ENCODE data around the gene GNG11. TPM values are rescaled to one million over a fixed set of nuclear protein-coding genes. Genes with fewer than 3 reads are reported as not detected.

The GNG11 gene
- total RNA-seq = 10 to 100 TPM in 1 of 8 experiments, 1 to 10 TPM in 5, under 1 TPM in 2; 0.35 to 17.4 (median 1.4) TPM

DNA sequence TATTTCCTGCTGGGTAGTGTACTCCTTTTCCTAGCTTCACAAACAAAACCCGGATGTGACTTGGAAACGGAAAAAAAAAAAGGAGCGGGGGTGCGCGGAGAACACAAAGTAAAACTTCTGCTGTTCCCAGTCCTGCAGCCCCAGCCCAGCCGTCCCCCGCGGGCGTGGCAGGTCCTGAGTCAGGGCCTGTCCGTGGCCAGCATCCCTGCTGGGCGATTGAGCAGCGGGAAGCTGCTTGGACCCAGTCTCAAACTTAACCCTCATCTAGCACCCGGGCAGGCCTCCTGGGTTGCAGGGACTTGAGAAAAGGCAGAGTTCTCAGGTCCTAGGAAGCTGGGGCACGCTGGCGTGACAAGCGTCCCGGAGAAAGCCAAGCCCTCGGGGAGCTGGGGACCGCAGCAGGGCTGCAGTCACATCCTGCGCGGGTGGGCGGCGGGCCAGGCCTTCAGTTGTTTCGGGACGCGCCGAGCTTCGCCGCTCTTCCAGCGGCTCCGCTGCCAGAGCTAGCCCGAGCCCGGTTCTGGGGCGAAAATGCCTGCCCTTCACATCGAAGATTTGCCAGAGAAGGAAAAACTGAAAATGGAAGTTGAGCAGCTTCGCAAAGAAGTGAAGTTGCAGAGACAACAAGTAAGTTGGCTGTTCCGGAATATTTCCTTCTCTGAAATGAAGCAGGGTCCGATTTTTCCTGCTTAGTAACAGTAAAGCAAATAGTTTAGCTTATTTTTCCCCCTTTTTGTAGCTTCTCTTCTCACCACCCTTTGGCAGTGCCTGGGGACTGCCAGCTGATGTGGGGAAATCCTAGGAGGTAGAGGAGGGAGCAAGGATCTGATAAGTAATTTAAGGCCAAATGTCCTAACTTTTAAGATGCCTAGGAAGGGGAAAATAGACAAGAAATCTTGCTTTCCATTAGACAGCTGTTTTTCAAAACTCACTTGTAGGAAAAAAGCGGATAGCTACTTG is at the start of gene GNG11:
Gene GNG11 (plus strand): TSS at position 129 of the 960 bp plus-strand sequence. CDS start 403 bp downstream, at position 532.
- Histone ChIP-seq H3K27ac (no peak within 1 kb of the TSS), H3K4me3 (peak within 1 kb of the TSS; percentile 24 to 43 (median 29)), H3K4me1 (replicated peaks in 1 of 2) (no peaks in the 10 kb centered on the region)
- WGBS, 10 experiments = 0 to 20% (median 8%) methylated on average over 1 to 36 of the region's 39 CpGs
- in situ Hi-C loops (cut with MboI; ENCODE audit: low pct_unique_long_range_greater_than_20kb in 2 of 9, low sequenced_read_pairs in 9 of 9, unreplicated experiment in 9 of 9) = loop anchor here in 3 of 9 experiments (25.0 kb wide), 2 partner anchors 165 to 340 kb away; no protein-coding TSS in a partner anchor
- peak; percentile 91 to 99 (median 96) for ATAC-seq (replicated peaks in 6 of 8)

DNA sequence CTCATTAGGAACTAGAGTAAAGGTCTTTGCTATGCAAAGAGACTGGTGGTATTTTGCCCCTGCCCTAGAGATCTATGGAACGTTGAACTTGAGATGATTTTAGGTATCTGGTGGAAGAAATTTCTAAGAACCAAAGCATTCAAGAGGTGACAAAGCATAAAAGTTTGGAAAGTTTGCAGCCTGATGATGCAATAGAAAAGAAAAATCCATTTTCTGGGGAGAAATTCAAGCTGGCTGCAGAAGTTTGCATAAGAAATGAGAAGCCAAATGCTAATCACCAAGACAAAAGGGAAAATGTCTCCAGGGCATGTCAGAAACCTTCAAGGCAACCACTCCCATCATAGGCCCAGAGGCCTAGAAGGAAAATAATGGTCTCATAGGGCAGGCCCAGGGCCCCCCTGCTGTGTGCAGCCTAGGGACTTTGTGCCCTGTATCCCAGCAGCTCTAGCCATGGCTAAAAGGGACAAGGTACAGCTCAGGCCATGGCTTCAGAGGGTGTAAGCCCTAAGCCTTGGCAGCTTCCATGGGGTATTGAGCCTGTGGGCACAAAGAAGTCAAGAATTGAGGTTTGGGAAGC is 47.4 kb upstream of the GNG11 start:
- in situ Hi-C loops (cut with MboI; ENCODE audit: low pct_unique_long_range_greater_than_20kb in 2 of 9, low sequenced_read_pairs in 9 of 9, unreplicated experiment in 9 of 9) = no loop called here
- H3K4me3 ChIP-seq = no peak overlapping the region
- no peaks in the 10 kb centered on the region for H3K4me1 ChIP-seq (replicated peaks in 1 of 2)
- WGBS, 10 experiments = 10 to 86% (median 60%) methylated on average over 1 of the region's 1 CpG; no CpG with 5 or more reads in 1 of the 10 experiments
- H3K27ac ChIP-seq = no peak overlapping the region
- peak in 3 of 8 experiments; percentile 49 to 97 (median 97) for ATAC-seq (replicated peaks in 6 of 8)

DNA sequence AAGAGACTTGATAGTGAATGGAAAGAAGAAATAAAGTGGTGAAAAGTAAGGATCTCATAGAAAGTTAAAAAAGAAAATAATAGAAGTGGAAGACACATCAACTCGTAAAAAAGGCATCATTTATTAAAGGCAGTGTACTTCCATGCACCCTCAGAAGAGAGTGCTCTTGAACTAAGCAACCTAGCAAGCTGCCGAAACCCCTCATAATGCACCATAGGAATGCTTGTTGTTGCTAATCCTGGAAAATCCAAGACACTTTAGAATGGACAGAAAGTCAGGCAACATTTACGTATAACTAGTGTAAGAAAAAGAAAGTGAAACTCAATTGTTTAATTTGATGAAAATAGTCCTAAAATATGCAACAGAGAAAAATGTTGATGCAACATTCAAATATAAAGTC is 43.8 kb upstream of the GNG11 start:
- ATAC-seq (replicated peaks in 6 of 8) = no peak
- 58 to 96% (median 91%) methylated on average over 2 to 3 of the region's 3 CpGs; no CpG with 5 or more reads in 1 of the 10 experiments for WGBS, 10 experiments
- in situ Hi-C loops (cut with MboI; ENCODE audit: low pct_unique_long_range_greater_than_20kb in 2 of 9, low sequenced_read_pairs in 9 of 9, unreplicated experiment in 9 of 9) = no loop called here

DNA sequence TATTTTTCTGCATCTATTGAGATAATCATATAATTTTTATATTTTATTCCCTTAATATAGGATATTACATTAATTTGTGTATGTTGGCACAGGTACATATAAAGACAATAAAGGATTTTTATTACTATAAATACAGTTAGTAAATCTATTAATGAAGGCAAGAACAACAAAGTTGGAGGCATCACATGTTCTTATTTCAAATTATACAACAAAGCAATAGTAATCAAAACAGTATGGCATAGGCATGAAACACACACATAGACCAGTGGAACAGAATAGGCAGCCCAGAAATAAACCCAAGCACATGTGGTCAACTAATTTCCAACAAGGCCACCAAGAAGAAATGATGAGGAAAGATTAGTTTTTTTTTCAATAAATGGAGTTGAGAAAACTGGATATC is 42.2 kb upstream of the GNG11 start:
- ATAC-seq (replicated peaks in 6 of 8) = no peak
- H3K27ac ChIP-seq = no peak overlapping the region
- in situ Hi-C loops (cut with MboI; ENCODE audit: low pct_unique_long_range_greater_than_20kb in 2 of 9, low sequenced_read_pairs in 9 of 9, unreplicated experiment in 9 of 9) = no loop called here
- no peaks in the 10 kb centered on the region for H3K4me1 ChIP-seq (replicated peaks in 1 of 2)
- no peak overlapping the region for H3K4me3 ChIP-seq

More for the DNA sequence above, 43.8 kb upstream of the GNG11 start:
- Histone ChIP-seq H3K4me3 (no peak overlapping the region), H3K27ac (no peak overlapping the region), H3K4me1 (replicated peaks in 1 of 2) (no peaks in the 10 kb centered on the region)

DNA sequence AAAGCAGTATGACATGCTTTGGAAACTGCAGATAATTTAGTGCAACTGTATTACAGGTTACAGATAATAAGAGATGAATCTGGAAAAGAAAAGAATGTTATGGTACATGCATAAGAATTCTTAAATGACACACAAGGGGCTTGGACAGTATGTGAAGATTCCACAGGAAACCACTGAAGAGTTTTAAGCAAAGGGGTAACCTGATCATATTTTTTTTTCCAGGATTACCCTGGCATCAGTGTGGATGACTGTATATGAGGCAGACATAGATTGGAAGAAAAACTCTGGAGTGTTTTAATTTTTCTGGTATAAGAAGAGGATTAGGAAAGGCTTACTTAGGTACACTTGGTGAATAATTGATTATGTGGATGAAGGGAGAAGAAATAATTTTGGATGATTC is 39.1 kb upstream of the GNG11 start:
- no peak overlapping the region for H3K27ac ChIP-seq
- in situ Hi-C loops (cut with MboI; ENCODE audit: low pct_unique_long_range_greater_than_20kb in 2 of 9, low sequenced_read_pairs in 9 of 9, unreplicated experiment in 9 of 9) = no loop called here
- no peak overlapping the region for H3K4me3 ChIP-seq
- H3K4me1 ChIP-seq (replicated peaks in 1 of 2) = no peaks in the 10 kb centered on the region
- peak in 1 of 8 experiments; percentile 4 for ATAC-seq (replicated peaks in 6 of 8)

DNA sequence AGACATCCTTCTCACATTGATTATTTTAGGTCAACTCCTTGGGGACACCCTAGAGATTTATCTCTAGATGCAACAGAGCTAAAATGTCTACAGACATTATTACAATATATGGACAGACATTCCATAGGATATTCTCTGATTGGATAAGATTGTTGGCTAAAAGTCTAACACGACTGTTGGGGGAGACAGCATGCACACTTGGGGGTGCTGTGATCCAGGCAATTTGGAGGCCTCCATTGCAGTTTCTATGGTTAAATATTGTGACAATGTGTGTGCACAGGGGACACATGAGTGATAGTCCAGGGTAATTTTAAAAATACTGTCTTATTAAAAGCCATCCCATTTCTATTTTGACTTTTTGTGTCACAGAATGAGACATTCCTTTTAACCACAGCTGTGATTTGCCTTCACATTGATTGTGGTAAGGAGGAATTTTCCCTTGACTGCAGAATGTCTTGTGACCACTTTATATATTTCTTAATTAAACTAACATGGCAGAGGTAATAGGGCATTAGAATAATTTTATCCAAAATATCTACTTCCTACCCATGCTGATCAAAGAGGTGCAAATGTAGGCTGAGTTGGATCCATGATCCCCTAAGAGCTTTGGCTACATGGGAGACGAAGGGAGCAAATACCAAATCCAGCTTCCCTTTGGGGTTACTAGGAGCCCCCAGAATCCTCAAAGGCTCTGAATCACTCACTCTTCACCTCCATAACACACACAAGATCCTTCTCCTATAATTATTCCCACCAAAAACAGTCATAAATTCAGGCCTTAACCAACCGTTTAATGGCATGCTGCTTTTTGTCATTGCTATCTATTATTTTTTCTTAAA is 38.2 kb upstream of the GNG11 start:
- Histone ChIP-seq H3K27ac (no peak overlapping the region), H3K4me3 (no peak overlapping the region), H3K4me1 (replicated peaks in 1 of 2) (no peaks in the 10 kb centered on the region)
- 29 to 100% (median 80%) methylated on average over 1 to 3 of the region's 3 CpGs; no CpG with 5 or more reads in 1 of the 10 experiments for WGBS, 10 experiments
- ATAC-seq (replicated peaks in 6 of 8) = peak in 3 of 8 experiments; percentile 21 to 24 (median 23)
- in situ Hi-C loops (cut with MboI; ENCODE audit: low pct_unique_long_range_greater_than_20kb in 2 of 9, low sequenced_read_pairs in 9 of 9, unreplicated experiment in 9 of 9) = no loop called here

DNA sequence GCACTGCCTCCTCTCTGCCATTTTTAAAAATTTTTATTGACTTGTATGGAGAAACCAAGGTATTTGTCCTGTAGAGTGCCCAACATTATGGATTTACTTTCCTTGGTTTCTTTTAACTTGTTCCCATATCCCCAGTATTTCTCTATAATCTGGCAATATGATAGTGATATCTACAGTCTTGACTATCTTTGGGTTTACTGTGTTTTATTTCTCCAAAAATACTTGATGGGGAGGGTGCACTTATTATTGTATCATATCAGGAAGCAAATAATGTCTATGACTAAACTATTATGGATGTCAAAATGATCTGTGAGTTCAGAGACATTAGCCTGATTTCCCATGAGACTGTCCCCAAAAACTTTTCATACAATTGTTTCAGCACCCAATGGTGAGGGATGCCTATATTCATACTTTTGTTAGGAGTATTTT is 37.6 kb upstream of the GNG11 start:
- no peak overlapping the region for H3K27ac ChIP-seq
- in situ Hi-C loops (cut with MboI; ENCODE audit: low pct_unique_long_range_greater_than_20kb in 2 of 9, low sequenced_read_pairs in 9 of 9, unreplicated experiment in 9 of 9) = no loop called here
- no peak overlapping the region for H3K4me3 ChIP-seq
- ATAC-seq (replicated peaks in 6 of 8) = peak in 3 of 8 experiments; percentile 5 to 37 (median 32)
- no peaks in the 10 kb centered on the region for H3K4me1 ChIP-seq (replicated peaks in 1 of 2)

DNA sequence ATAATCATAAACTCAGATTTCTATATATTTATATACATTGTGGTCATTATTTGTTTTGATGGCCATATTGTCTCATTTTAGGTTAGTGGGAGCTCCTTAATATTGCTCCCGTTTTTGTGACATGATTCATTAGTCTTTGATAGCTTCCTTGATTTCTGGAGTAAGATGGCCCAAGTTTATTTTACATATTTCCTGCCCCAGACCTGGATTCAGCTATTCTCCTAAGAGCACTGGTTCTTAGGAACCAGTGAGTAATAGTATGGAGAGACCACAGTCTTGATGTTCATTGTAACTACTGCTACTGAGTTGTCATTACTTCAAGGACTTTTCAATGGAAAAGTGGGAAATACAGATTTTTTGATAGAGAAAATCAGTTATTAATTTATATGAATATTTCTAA is 37.0 kb upstream of the GNG11 start:
- in situ Hi-C loops (cut with MboI; ENCODE audit: low pct_unique_long_range_greater_than_20kb in 2 of 9, low sequenced_read_pairs in 9 of 9, unreplicated experiment in 9 of 9) = no loop called here
- WGBS, 10 experiments = 20 to 100% (median 83%) methylated on average over 1 of the region's 1 CpG; no CpG with 5 or more reads in 3 of the 10 experiments
- no peak overlapping the region for H3K27ac ChIP-seq
- peak in 1 of 8 experiments; percentile 4 for ATAC-seq (replicated peaks in 6 of 8)
- no peaks in the 10 kb centered on the region for H3K4me1 ChIP-seq (replicated peaks in 1 of 2)
- H3K4me3 ChIP-seq = no peak overlapping the region

DNA sequence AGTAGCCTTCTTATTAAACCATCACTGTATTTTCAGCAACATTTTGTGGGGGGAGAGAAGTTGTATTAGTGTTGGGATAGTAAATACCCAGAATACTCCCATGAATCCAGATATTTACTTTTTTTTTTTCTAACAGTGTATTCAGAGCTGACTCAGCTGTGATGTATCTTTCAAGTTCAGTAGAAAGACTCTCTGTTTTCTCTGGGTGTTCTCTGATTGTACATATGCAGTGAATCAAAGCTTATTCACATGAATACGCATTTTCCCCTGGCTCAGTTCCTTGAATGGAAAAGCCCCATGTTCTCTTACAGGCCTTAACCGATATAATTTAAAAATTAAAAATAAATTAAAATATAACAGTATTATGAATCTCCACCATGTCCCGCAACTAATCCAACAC is 32.3 kb upstream of the GNG11 start:
- no peak overlapping the region for H3K4me3 ChIP-seq
- H3K27ac ChIP-seq = no peak overlapping the region
- in situ Hi-C loops (cut with MboI; ENCODE audit: low pct_unique_long_range_greater_than_20kb in 2 of 9, low sequenced_read_pairs in 9 of 9, unreplicated experiment in 9 of 9) = no loop called here
- no peaks in the 10 kb centered on the region for H3K4me1 ChIP-seq (replicated peaks in 1 of 2)
- 0 to 100% (median 79%) methylated on average over 2 to 3 of the region's 3 CpGs; no CpG with 5 or more reads in 1 of the 10 experiments for WGBS, 10 experiments
- ATAC-seq (replicated peaks in 6 of 8) = peak in 3 of 8 experiments; percentile 10 to 40 (median 21)

DNA sequence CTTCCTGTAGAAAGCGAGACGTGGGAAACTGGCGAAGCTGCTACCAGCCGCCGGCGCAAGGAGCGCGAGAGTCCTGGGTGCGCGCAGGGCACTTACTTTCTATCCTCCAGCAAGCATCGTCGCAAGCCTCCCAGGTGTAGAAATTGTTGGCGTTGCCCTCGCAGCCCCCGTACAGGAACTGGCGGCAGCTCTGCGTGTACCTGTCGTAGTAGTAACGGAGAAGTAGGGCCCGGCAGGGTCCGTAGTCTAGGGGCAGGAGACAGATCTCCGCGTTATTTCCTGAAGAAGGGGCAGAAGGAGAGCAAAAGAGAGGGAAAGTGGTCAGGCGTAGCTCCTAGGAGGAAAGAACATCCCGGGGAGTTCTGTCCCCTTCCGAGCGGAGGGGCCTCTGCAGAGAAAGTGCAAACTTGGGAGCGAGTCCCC is 31.5 kb upstream of the GNG11 start:
- peak; percentile 15 to 74 (median 50) for ATAC-seq (replicated peaks in 6 of 8)
- Histone ChIP-seq H3K4me1 (replicated peaks in 1 of 2) (no peaks in the 10 kb centered on the region), H3K4me3 (peak overlapping the region; percentile 27 to 40 (median 34)), H3K27ac (no peak overlapping the region)
- in situ Hi-C loops (cut with MboI; ENCODE audit: low pct_unique_long_range_greater_than_20kb in 2 of 9, low sequenced_read_pairs in 9 of 9, unreplicated experiment in 9 of 9) = no loop called here
- WGBS, 10 experiments = 0% methylated on average over 3 to 19 of the region's 28 CpGs; no CpG with 5 or more reads in 5 of the 10 experiments

DNA sequence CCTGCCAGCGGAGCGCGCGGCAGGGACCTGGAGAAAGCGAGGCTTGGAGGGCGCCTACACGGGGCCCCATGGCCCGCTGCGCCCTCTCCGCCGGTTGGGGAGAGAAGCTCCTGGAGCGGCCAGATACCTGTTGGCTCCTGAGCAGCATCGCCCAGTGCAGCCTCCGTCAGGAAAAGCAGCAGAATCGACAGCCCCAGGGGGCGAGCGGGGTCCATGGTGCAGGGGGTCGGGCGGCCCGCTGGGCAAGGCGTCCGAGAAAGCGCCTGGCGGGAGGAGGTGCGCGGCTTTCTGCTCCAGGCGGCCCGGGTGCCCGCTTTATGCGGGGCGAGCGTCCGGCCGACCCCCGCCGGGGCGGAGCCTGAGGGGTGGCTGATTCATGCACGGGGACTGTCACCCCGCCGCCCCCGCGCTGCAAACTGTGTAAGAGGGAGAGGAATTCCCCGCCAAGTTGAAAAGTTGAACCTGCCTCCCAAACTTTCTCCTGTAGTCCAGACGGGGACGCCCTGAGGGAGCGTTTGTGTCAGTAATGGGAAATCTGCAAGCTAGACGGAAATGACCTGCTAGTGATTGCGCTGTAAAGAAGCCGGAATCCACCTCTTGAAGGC is 31.0 kb upstream of the GNG11 start, which contains the start of gene TFPI2:
Gene TFPI2 (minus strand): TSS at position 290 of the 605 bp plus-strand sequence. CDS start 75 bp downstream, at position 215.
- peak; percentile 59 to 84 (median 74) for ATAC-seq (replicated peaks in 6 of 8)
- in situ Hi-C loops (cut with MboI; ENCODE audit: low pct_unique_long_range_greater_than_20kb in 2 of 9, low sequenced_read_pairs in 9 of 9, unreplicated experiment in 9 of 9) = no loop called here
- no peak within 1 kb of the TSS for H3K27ac ChIP-seq
- 0 to 15% (median 1%) methylated on average over 2 to 8 of the region's 49 CpGs; no CpG with 5 or more reads in 4 of the 10 experiments for WGBS, 10 experiments
- H3K4me3 ChIP-seq = peak within 1 kb of the TSS; percentile 27 to 40 (median 34)
- no peaks in the 10 kb centered on the region for H3K4me1 ChIP-seq (replicated peaks in 1 of 2)

DNA sequence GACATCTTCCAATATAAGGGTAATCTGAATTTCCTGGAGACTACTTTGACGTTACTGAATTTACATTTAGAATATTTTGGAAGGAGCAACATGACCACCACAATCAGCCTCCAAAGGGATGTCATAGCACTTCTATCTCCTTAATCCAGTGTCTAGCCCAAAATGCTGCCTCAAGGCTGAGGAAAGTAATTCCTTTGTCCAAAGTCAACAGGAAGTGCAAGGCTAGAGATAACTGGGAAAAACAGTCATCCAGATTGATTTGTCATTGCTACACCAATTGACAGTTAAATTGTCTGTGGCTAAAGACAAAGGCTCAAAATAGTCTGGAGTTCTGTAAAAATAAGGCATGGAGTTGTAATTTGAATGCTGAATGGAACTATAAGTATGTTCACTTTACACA is 27.1 kb upstream of the GNG11 start:
- WGBS, 10 experiments = 80 to 100% (median 93%) methylated on average over 1 of the region's 1 CpG; no CpG with 5 or more reads in 2 of the 10 experiments
- in situ Hi-C loops (cut with MboI; ENCODE audit: low pct_unique_long_range_greater_than_20kb in 2 of 9, low sequenced_read_pairs in 9 of 9, unreplicated experiment in 9 of 9) = no loop called here
- no peak for ATAC-seq (replicated peaks in 6 of 8)

More for the DNA sequence above, 27.1 kb upstream of the GNG11 start:
- H3K4me3 ChIP-seq = no peak overlapping the region
- H3K4me1 ChIP-seq (replicated peaks in 1 of 2) = no peaks in the 10 kb centered on the region
- H3K27ac ChIP-seq = no peak overlapping the region

All from motor neuron (in vitro differentiated cells).